ENCODE measurements around the gene ANKRD9.

DNA sequence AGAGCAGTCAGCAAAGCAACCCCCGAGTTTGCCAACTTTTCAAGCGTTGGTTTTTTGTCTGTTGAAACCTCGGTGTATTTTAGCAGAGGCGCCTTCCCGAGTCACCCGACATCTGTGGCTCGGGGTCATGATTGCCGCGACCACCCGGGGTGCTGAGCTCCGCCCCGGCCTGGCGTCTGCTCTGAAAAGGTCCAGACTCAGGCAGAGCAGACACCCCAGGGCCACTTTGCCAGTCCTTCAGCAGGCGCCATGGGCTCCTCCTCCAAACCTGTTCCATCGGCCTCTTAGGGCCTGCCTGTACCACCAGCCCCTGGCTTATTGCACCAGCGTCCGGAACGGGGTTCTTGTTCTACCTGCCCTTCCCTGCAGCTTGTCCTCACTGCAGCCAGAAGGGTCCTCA, 19.1 kb downstream of the ANKRD9 start:
- TF ChIP-seq, protein P1, sequence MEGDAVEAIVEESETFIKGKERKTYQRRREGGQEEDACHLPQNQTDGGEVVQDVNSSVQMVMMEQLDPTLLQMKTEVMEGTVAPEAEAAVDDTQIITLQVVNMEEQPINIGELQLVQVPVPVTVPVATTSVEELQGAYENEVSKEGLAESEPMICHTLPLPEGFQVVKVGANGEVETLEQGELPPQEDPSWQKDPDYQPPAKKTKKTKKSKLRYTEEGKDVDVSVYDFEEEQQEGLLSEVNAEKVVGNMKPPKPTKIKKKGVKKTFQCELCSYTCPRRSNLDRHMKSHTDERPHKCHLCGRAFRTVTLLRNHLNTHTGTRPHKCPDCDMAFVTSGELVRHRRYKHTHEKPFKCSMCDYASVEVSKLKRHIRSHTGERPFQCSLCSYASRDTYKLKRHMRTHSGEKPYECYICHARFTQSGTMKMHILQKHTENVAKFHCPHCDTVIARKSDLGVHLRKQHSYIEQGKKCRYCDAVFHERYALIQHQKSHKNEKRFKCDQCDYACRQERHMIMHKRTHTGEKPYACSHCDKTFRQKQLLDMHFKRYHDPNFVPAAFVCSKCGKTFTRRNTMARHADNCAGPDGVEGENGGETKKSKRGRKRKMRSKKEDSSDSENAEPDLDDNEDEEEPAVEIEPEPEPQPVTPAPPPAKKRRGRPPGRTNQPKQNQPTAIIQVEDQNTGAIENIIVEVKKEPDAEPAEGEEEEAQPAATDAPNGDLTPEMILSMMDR (IDR thresholded peaks at IDR 0.05; ENCODE audit: poor library complexity, severe bottlenecking): no peak
- TF ChIP-seq EZH2 (IDR thresholded peaks at IDR 0.05; ENCODE audit: borderline replicate concordance, insufficient read depth, low read length, poor library complexity, severe bottlenecking) (no peak), EP300 (conservative IDR thresholded peaks at IDR 0.05; ENCODE audit: poor library complexity, severe bottlenecking) (no peak), RAD21 (conservative IDR thresholded peaks at IDR 0.05) (no peak), POLR2AphosphoS5 (IDR thresholded peaks at IDR 0.05) (no peak)
- TF ChIP-seq, protein P2, sequence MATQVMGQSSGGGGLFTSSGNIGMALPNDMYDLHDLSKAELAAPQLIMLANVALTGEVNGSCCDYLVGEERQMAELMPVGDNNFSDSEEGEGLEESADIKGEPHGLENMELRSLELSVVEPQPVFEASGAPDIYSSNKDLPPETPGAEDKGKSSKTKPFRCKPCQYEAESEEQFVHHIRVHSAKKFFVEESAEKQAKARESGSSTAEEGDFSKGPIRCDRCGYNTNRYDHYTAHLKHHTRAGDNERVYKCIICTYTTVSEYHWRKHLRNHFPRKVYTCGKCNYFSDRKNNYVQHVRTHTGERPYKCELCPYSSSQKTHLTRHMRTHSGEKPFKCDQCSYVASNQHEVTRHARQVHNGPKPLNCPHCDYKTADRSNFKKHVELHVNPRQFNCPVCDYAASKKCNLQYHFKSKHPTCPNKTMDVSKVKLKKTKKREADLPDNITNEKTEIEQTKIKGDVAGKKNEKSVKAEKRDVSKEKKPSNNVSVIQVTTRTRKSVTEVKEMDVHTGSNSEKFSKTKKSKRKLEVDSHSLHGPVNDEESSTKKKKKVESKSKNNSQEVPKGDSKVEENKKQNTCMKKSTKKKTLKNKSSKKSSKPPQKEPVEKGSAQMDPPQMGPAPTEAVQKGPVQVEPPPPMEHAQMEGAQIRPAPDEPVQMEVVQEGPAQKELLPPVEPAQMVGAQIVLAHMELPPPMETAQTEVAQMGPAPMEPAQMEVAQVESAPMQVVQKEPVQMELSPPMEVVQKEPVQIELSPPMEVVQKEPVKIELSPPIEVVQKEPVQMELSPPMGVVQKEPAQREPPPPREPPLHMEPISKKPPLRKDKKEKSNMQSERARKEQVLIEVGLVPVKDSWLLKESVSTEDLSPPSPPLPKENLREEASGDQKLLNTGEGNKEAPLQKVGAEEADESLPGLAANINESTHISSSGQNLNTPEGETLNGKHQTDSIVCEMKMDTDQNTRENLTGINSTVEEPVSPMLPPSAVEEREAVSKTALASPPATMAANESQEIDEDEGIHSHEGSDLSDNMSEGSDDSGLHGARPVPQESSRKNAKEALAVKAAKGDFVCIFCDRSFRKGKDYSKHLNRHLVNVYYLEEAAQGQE (IDR thresholded peaks at IDR 0.05; ENCODE audit: borderline replicate concordance): no peak

Data from neural cell (in vitro differentiated cells).